Endothelial cell of umbilical vein (primary cell): Measurements from ENCODE around the gene OR51A4. TPM values are rescaled to one million over a fixed set of nuclear protein-coding genes. Genes with fewer than 3 reads are reported as not detected.

Experiments
- BruUV-seq: library from RNA; stranded (reverse); fragments of 400-500 nt; replicated peaks from 2 replicates; lab custom pipeline; 2021; lab: Mats Ljungman, UMichigan
- CTCF ChIA-PET: fragments of 300-600, 350-600 bp; sonication (Branson Sonifier 250); formaldehyde crosslinking; loops from one replicate; lab custom pipeline; 2021; ENCODE audit warnings: antibody characterized with exemption, inconsistent platforms; lab: Charles Lee
- POLR2A ChIA-PET: fragments of 300-600, 350-600 bp; sonication (Branson Sonifier 250); formaldehyde crosslinking; loops from one replicate; lab custom pipeline; 2021; ENCODE audit warnings: antibody characterized with exemption, inconsistent platforms; lab: Charles Lee
- DNase-seq: peaks from one replicate; pipeline ENCODE4 v3.0.0-alpha.2; 2011; ENCODE audit warnings: low read depth, low spot score
- FAIRE-seq: peaks from 2 replicates; lab custom pipeline; 2011; peaks lifted over from hg19 to GRCh38; lab: Jason Lieb, UNC
- H2AFZ ChIP-seq: 2 replicates; pipeline ENCODE4 v1.6.0; 2012; ENCODE audit warnings: low read depth, low read length, control low read depth, inconsistent platforms
- H3K27ac ChIP-seq: 2 replicates; pipeline ENCODE4 v1.5.1; 2011; ENCODE audit warnings: low read depth, mild to moderate bottlenecking, control low read depth, low read length, moderate library complexity; ENCODE audit not compliant: insufficient read depth
- H3K27me3 ChIP-seq, 2 experiments: 2 replicates each; pipeline versions ENCODE4 v1.6.0 to v1.6.1; 2011; ENCODE audit warnings: low read length in 2 of 2, mixed read lengths in 1 of 2; ENCODE audit not compliant: control insufficient read depth in 2 of 2, insufficient read depth in 2 of 2
- H3K36me3 ChIP-seq, 2 experiments: 2 replicates in 1 of 2; 3 replicates in 1 of 2; pipeline ENCODE4 v1.5.1; 2011; ENCODE audit warnings: low read length in 2 of 2, mild to moderate bottlenecking in 1 of 2, moderate library complexity in 1 of 2; ENCODE audit not compliant: control insufficient read depth in 2 of 2, insufficient read depth in 2 of 2; ENCODE audit errors: extremely low read depth in 1 of 2
- H3K4me1 ChIP-seq: 3 replicates; pipeline ENCODE4 v1.5.1; 2011; ENCODE audit warnings: mild to moderate bottlenecking, low read length; ENCODE audit not compliant: control insufficient read depth, insufficient read depth; ENCODE audit errors: extremely low read depth
- H3K4me2 ChIP-seq: 2 replicates; pipeline ENCODE4 v1.6.1; 2011; ENCODE audit warnings: low read length, control low read depth, mixed read lengths; ENCODE audit not compliant: insufficient read depth
- H3K4me3 ChIP-seq, 3 experiments: fragments of 200-600 bp in 1 of 3; sonication (generic), shearing (Covaris generic) in 1 of 3; replicated peaks in 1 of 3; 2 replicates each; pipeline ENCODE4 v1.5.1; 2011 to 2016; ENCODE audit warnings: control low read depth in 3 of 3, low read length in 3 of 3, mild to moderate bottlenecking in 2 of 3, inconsistent platforms in 1 of 3, low read depth in 1 of 3, moderate library complexity in 1 of 3; ENCODE audit not compliant: insufficient read depth in 1 of 3
- H3K79me2 ChIP-seq: 2 replicates; pipeline ENCODE4 v1.6.0; 2012; ENCODE audit warnings: low read length, inconsistent platforms; ENCODE audit not compliant: control insufficient read depth, insufficient read depth
- H3K9ac ChIP-seq: replicated peaks from 2 replicates; pipeline ENCODE3; 2011; ENCODE audit warnings: low read length, control low read depth; ENCODE audit not compliant: insufficient read depth; ENCODE audit errors: extremely low read depth
- H3K9me1 ChIP-seq: replicated peaks from 3 replicates; pipeline ENCODE4 v1.6.0; 2011; ENCODE audit warnings: mild to moderate bottlenecking, low read length; ENCODE audit not compliant: control insufficient read depth, insufficient read depth; ENCODE audit errors: extremely low read depth
- H3K9me3 ChIP-seq: replicated peaks from 2 replicates; pipeline ENCODE4 v1.5.1; 2012; ENCODE audit warnings: low read length, inconsistent platforms; ENCODE audit not compliant: control insufficient read depth, insufficient read depth
- H4K20me1 ChIP-seq: replicated peaks from 2 replicates; pipeline ENCODE3; 2011; ENCODE audit warnings: mild to moderate bottlenecking, low read length; ENCODE audit not compliant: control insufficient read depth, insufficient read depth; ENCODE audit errors: extremely low read depth
- CTCF ChIP-seq, 2 donors: IDR thresholded peaks; 1 replicate in 1 of 2; 2 replicates in 1 of 2; pipeline ENCODE4 v1.5.1; 2011; ENCODE audit warnings: low read length in 2 of 2, mild to moderate bottlenecking in 2 of 2, moderate library complexity in 2 of 2, control low read depth in 1 of 2, inconsistent platforms in 1 of 2, low read depth in 1 of 2; ENCODE audit not compliant: insufficient read depth in 1 of 2; ENCODE audit errors: extremely low read depth in 1 of 2
- EZH2 ChIP-seq: IDR thresholded peaks from 2 replicates; pipeline ENCODE4 v1.6.1; 2012; ENCODE audit warnings: borderline replicate concordance, low read depth, mild to moderate bottlenecking, moderate library complexity, low read length, inconsistent platforms; ENCODE audit not compliant: severe bottlenecking
- FOS ChIP-seq: IDR thresholded peaks from 2 replicates; pipeline ENCODE4 v1.6.1; 2011; ENCODE audit warnings: mild to moderate bottlenecking, low read length, moderate library complexity, borderline replicate concordance; ENCODE audit not compliant: insufficient read depth
- GATA2 ChIP-seq: IDR thresholded peaks from 2 replicates; pipeline ENCODE4 v1.7.0; 2011; ENCODE audit warnings: low read depth, mild to moderate bottlenecking, moderate library complexity, mixed read lengths, low read length; ENCODE audit not compliant: insufficient read length, insufficient read depth
- JUN ChIP-seq: IDR thresholded peaks from 2 replicates; pipeline ENCODE4 v1.6.1; 2011; ENCODE audit warnings: borderline replicate concordance, low read depth; ENCODE audit not compliant: insufficient read length, insufficient read depth
- MAX ChIP-seq: IDR thresholded peaks from 2 replicates; pipeline ENCODE4 v1.6.1; 2011; ENCODE audit not compliant: insufficient read depth, insufficient read length
- MYC ChIP-seq: IDR thresholded peaks from one replicate; pipeline ENCODE4 v1.6.1; 2011; ENCODE audit warnings: mild to moderate bottlenecking, low read depth, low read length
- POLR2A ChIP-seq: IDR thresholded peaks from 2 replicates; pipeline ENCODE4 v1.6.1; 2012; ENCODE audit warnings: low read depth, mild to moderate bottlenecking, control low read depth, low read length
- POLR2AphosphoS5 ChIP-seq: IDR thresholded peaks from 2 replicates; pipeline ENCODE4 v1.6.1; 2012; ENCODE audit warnings: low read depth, mild to moderate bottlenecking, control low read depth, low read length, moderate library complexity; ENCODE audit not compliant: insufficient read depth
- dilution Hi-C: fragments of 300-500 bp; cut with MboI; formaldehyde crosslinking; loops from one replicate; pipeline ENCODE4 v1.15.0; 2019; ENCODE audit warnings: low sequenced_read_pairs; ENCODE audit not compliant: extremely low pct_ligation_motif_present
- intact Hi-C: fragments of 100-400 bp; cut with micrococcal nuclease; formaldehyde crosslinking; loops from one replicate; pipeline ENCODE4 v1.10.0; 2022
- polyA plus RNA-seq, 4 experiments: library from polyadenylated mRNA; depleted of rRNA in 3 of 4; stranded (reverse) in 3 of 4; unstranded in 1 of 4; fragments of >200 nt; gene quantifications; 2 replicates each; pipeline versions ENCODE4 v1.2.1 to v1.2.3, GENCODE V29; 2011 to 2012; ENCODE audit warnings: missing spikeins in 1 of 4
- total RNA-seq: library from RNA; stranded (reverse); gene quantifications from 2 replicates; pipeline ENCODE4 v1.2.3, GENCODE V29; 2021

OR51A4 gene
- total and polyA plus RNA-seq, 2 donors (not counting 3 experiments of a cell fraction or from before 2014, with no cell fraction given): not detected

- H3K9me1 ChIP-seq: no peaks in the 10 kb centered on the region
- H3K9me3 ChIP-seq: no peaks in the 10 kb centered on the region
- no peak overlapping the region for H3K4me2 ChIP-seq
- H3K4me1 ChIP-seq: no peaks in the 10 kb centered on the region
- TF ChIP-seq FOS (no peak), GATA2 (no peak), CTCF (IDR thresholded peaks at IDR 0.05; ENCODE audit: extremely low read depth in 1 of 2, insufficient read depth in 1 of 2, low read depth in 1 of 2, low read length in 2 of 2) (no peak), MYC (no peak), JUN (no peak), MAX (no peak), POLR2AphosphoS5 (no peak), EZH2 (no peak), POLR2A (no peak)
- no peak overlapping the region for H3K4me3 ChIP-seq
- FAIRE-seq: no peak
- POLR2A ChIA-PET: no interaction called here
- intact Hi-C loops: no loop called here
- no peaks in the 10 kb centered on the region for H4K20me1 ChIP-seq
- no peaks in the 10 kb centered on the region for H3K27me3 ChIP-seq
- H3K79me2 ChIP-seq: no peaks in the 10 kb centered on the region
- H3K27ac ChIP-seq: no peak overlapping the region
- BruUV-seq: no TSS peak
- H3K9ac ChIP-seq: no peak overlapping the region
- CTCF ChIA-PET: no interaction called here
- dilution Hi-C loops: no loop called here
- no peaks in the 10 kb centered on the region for H3K36me3 ChIP-seq
- no peak for DNase-seq
- H2AFZ ChIP-seq: no peak overlapping the region
Measured at GRCh38 chr11:4926608-4927007, 20.8 kb downstream of the OR51A4 start.
